ENCODE data around the gene LPIN3. TPM values are rescaled to one million over a fixed set of nuclear protein-coding genes. Genes with fewer than 3 reads are reported as not detected.
A peak's percentile ranks its signal among the peaks of the same experiment; 100 is the strongest.
"Not testable (repeated sequence)": the region's sequence is repeated elsewhere in the genome, so short reads cannot be mapped to it uniquely, and the experiment has no call there.

The LPIN3 gene
- total RNA-seq, 4 donors from 2014 or later = 5.5 to 16.6 (median 9.1) TPM

- Histone ChIP-seq H3K4me1 (peaks cover 21 to 82% (median 24%) of the 10 kb centered on the region in 3 donors), H3K27ac (peak overlapping the region; percentile 62 to 78 (median 68)), H3K4me3 (no peak overlapping the region), H3K9me3 (no peaks in the 10 kb centered on the region), H3K36me3 (peaks cover 0 to 9% of the 10 kb centered on the region in 2 donors), H3K27me3 (no peaks in the 10 kb centered on the region)
- WGBS, 2 donors (ENCODE audit: low coverage in 1 of 2) = 0 to 8% methylated on average over 1 of the region's 1 CpG
- ATAC-seq = peak; percentile 72
- TF ChIP-seq CTCF (IDR thresholded peaks at IDR 0.05) (no peak), POLR2AphosphoS5 (IDR thresholded peaks at IDR 0.05) (no peak), EP300 (IDR thresholded peaks at IDR 0.05) (no peak), POLR2A (IDR thresholded peaks at IDR 0.05) (no peak)
Observed at GRCh38 chr20:41308290-41308711, 32.3 kb upstream of the LPIN3 start.

GRCh38 chr20:41308726-41309413, 31.8 kb upstream of the LPIN3 start:
- TF ChIP-seq POLR2AphosphoS5 (IDR thresholded peaks at IDR 0.05) = peak; percentile 30
- TF ChIP-seq CTCF (IDR thresholded peaks at IDR 0.05) = no peak
- TF ChIP-seq POLR2A (IDR thresholded peaks at IDR 0.05) = no peak
- no peak for TF ChIP-seq EP300 (IDR thresholded peaks at IDR 0.05)
- no peak overlapping the region for H3K4me3 ChIP-seq
- peak overlapping the region; percentile 62 to 78 (median 68) for H3K27ac ChIP-seq
- peak; percentile 65 for ATAC-seq
- H3K9me3 ChIP-seq = no peaks in the 10 kb centered on the region
- peaks cover 21 to 82% (median 24%) of the 10 kb centered on the region in 3 donors for H3K4me1 ChIP-seq
- peaks cover 0 to 9% of the 10 kb centered on the region in 2 donors for H3K36me3 ChIP-seq
- 51 to 60% methylated on average over 3 of the region's 3 CpGs for WGBS, 2 donors (ENCODE audit: low coverage in 1 of 2)
- no peaks in the 10 kb centered on the region for H3K27me3 ChIP-seq

- Histone ChIP-seq H3K27ac (peak overlapping the region in 3 of 4 donors; percentile 62 to 78 (median 65)), H3K9me3 (no peaks in the 10 kb centered on the region), H3K4me3 (no peak overlapping the region), H3K27me3 (no peaks in the 10 kb centered on the region), H3K4me1 (peaks cover 29 to 82% (median 31%) of the 10 kb centered on the region in 3 donors), H3K36me3 (peaks cover 0 to 9% of the 10 kb centered on the region in 2 donors)
- peak; percentile 34 for ATAC-seq
- TF ChIP-seq CTCF (IDR thresholded peaks at IDR 0.05) (no peak), EP300 (IDR thresholded peaks at IDR 0.05) (no peak), POLR2AphosphoS5 (IDR thresholded peaks at IDR 0.05) (no peak)
- WGBS, 2 donors (ENCODE audit: low coverage in 1 of 2) = 43 to 46% methylated on average over 2 of the region's 2 CpGs
Observed at GRCh38 chr20:41309817-41310216, 30.8 kb upstream of the LPIN3 start.

GRCh38 chr20:41312009-41312408, 28.6 kb upstream of the LPIN3 start:
- ATAC-seq, H3K4me3 ChIP-seq: not testable (repeated sequence)
- H3K4me1 ChIP-seq = peaks cover 32 to 90% (median 33%) of the 10 kb centered on the region in 3 donors

GRCh38 chr20:41314386-41314785, 26.2 kb upstream of the LPIN3 start:
- WGBS, 2 donors (ENCODE audit: low coverage in 1 of 2) = 22 to 35% methylated on average over 2 of the region's 2 CpGs

More at GRCh38 chr20:41312009-41312408, 28.6 kb upstream of the LPIN3 start:
- not testable (repeated sequence) for H3K27me3 ChIP-seq, H3K36me3 ChIP-seq, H3K9me3 ChIP-seq
- 92% methylated on average over 4 of the region's 6 CpGs; no CpG with 5 or more reads in 1 of the 2 donors for WGBS, 2 donors (ENCODE audit: low coverage in 1 of 2)
- H3K27ac ChIP-seq = peak overlapping the region in 1 of 4 donors; percentile 23

More at GRCh38 chr20:41314386-41314785, 26.2 kb upstream of the LPIN3 start:
- Histone ChIP-seq H3K4me3 (no peak overlapping the region), H3K9me3 (no peaks in the 10 kb centered on the region), H3K36me3 (peaks cover 0 to 9% of the 10 kb centered on the region in 2 donors), H3K27me3 (no peaks in the 10 kb centered on the region), H3K4me1 (peaks cover 18 to 74% (median 24%) of the 10 kb centered on the region in 3 donors), H3K27ac (peak overlapping the region; percentile 92 to 96 (median 95))
- no peak for ATAC-seq
- TF ChIP-seq POLR2AphosphoS5 (IDR thresholded peaks at IDR 0.05) (no peak), CTCF (IDR thresholded peaks at IDR 0.05) (no peak), POLR2A (IDR thresholded peaks at IDR 0.05) (no peak), EP300 (IDR thresholded peaks at IDR 0.05) (no peak)
